Choroid plexus epithelial cell (primary cell): ENCODE data around the gene GMDS.

Source experiments
- DNase-seq: peaks from one replicate; pipeline ENCODE4 v3.0.0-alpha.2; 2010; ENCODE audit warnings: low read depth
- H3K4me3 ChIP-seq: 2 replicates; pipeline ENCODE4 v1.5.1; 2011; ENCODE audit warnings: low read depth, mild to moderate bottlenecking, control low read depth, low read length, moderate library complexity
- CTCF ChIP-seq: conservative IDR thresholded peaks from 2 replicates; pipeline ENCODE4 v1.5.1; 2011; ENCODE audit warnings: low read depth, mild to moderate bottlenecking, control low read depth, inconsistent platforms, low read length, moderate library complexity

Gene GMDS

GRCh38 chr6:2254747-2255146 lies 9.3 kb upstream of the GMDS start:
- no peak for TF ChIP-seq CTCF
- no peak overlapping the region for H3K4me3 ChIP-seq
- DNase-seq, result no peak

- H3K4me3 ChIP-seq, result no peak overlapping the region
- no peak for TF ChIP-seq CTCF
- no peak for DNase-seq
Observed at GRCh38 chr6:2249126-2249525, 3.7 kb upstream of the GMDS start.

- no peak for DNase-seq
- no peak overlapping the region for H3K4me3 ChIP-seq
- no peak for TF ChIP-seq CTCF
Observed at GRCh38 chr6:2247664-2248063, 2.3 kb upstream of the GMDS start.

GRCh38 chr6:2245877-2246863 lies 765 bp upstream of the GMDS start:
- peak; percentile 50 for DNase-seq
- TF ChIP-seq CTCF, result no peak

GRCh38 chr6:2244261-2245102 lies 923 bp downstream of the GMDS start:
- no peak for DNase-seq
- peak overlapping the region; percentile 82 for H3K4me3 ChIP-seq
- TF ChIP-seq CTCF, result no peak

More at GRCh38 chr6:2245877-2246863, 765 bp upstream of the GMDS start:
- peak overlapping the region; percentile 82 for H3K4me3 ChIP-seq

- no peak for TF ChIP-seq CTCF
- H3K4me3 ChIP-seq, result no peak overlapping the region
- DNase-seq, result no peak
Observed at GRCh38 chr6:2242311-2242710, 3.1 kb downstream of the GMDS start.
